ENCODE data around the gene FRAT2.
"Not testable (repeated sequence)": the region's sequence is repeated elsewhere in the genome, so short reads cannot be mapped to it uniquely, and the experiment has no call there.

Gene FRAT2

GRCh38 chr10:97356918-97357317, 22.4 kb upstream of the FRAT2 start:
- in situ Hi-C loops (cut with HindIII; ENCODE audit: low sequenced_read_pairs) = no loop called here

- in situ Hi-C loops (cut with HindIII; ENCODE audit: low sequenced_read_pairs) = no loop called here
These were observed 21.9 kb upstream of the FRAT2 start for GRCh38 chr10:97356318-97356914.

DNA sequence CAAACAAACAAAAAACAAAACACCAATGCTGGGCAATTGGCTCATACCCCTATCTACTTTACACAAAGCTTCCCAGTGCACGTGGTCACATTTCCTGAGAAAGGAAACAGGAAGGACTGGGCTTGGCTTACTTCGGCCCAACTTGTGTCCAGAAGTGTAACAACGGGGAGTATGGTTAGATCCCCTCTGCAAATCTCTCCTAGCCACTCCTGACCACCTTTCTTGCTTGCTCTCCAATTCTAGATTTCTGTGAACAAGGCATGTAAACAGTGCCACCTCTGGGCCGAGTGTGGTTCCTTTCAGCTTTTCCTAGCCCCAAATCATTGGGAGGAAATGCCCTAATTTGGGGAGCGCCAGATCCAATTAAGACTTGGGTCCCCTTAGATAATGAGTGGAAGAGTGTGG, 21.0 kb upstream of the FRAT2 start:
- in situ Hi-C loops (cut with HindIII; ENCODE audit: low sequenced_read_pairs) = no loop called here

- in situ Hi-C loops (cut with HindIII; ENCODE audit: low sequenced_read_pairs) = no loop called here
These were observed 19.4 kb upstream of the FRAT2 start for GRCh38 chr10:97353945-97354344.

DNA sequence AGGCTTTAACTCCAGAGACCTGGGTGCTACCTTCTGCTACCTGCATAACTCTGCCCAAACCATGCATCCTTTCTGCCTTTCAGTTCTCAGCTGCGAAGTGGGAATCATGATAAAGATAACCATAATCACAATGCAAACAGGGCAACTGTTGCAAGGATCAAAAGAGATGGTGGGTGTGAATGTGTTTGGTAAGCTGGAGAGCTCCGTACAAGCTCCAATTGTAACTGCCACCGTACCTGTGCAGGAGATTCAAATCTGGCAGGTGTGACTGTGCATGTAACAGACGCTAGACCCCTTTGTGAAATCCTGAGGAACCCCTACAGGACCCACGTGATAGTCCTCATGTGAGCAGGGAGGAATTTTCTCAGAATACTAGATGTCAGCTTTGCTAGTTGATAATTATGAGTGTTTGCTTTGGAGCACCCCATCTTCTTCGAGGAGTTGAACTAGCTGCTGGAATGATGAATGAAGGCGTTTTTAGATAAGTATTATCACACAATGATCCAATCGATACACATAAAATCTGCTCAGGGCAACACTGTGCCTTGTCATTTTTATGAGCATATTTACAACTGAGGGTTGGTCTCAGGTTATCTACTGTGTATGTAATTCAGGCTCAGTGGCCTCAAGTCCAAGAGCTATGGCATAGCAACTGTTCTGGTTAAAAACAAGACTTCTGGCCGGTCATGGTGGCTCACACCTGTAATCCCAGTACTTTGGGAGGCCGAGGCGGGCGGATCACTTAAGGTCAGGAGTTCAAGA, 15.4 kb upstream of the FRAT2 start:
- in situ Hi-C loops (cut with HindIII; ENCODE audit: low sequenced_read_pairs) = no loop called here

DNA sequence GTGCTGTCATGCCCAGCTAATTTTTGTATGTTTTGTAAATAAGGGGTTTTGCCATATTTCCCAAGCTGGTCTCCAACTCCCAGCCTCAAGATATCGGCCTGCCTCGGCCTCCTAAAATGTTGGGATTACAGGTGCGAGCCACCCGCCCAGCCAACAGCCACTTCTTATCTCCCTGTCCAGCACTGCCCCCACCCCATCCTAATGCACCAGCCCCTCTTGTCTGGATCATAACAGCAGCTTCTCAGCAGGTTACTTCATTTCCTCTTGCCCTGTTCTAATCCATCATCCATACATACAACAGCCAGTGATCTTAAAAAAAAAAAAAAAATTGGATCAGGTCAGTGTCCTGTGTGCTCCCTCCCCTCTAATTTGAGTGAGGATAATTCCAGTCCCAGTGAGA, 12.8 kb upstream of the FRAT2 start:
- in situ Hi-C loops (cut with HindIII; ENCODE audit: low sequenced_read_pairs) = no loop called here

DNA sequence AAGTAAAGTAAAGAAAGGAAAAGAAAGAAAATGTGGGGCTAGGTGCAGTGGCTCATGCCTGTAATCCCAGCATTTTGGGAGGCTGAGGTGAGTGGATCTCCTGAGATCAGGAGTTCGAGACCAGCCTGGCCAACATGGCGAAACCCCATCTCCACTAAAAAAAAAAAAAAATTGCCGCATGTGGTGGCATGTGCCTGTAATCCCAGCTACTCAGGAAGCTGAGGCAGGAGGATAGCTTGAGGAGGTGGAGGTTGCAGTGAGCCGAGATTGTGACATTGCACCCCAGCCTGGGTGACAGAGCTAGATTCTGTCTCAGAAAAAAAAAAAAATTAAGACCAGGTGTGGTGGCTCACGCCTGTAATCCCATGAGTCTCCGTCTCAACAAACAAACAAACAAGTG, 9.1 kb upstream of the FRAT2 start:
- in situ Hi-C loops (cut with HindIII; ENCODE audit: low sequenced_read_pairs) = not testable (repeated sequence)

- in situ Hi-C loops (cut with HindIII; ENCODE audit: low sequenced_read_pairs) = no loop called here
These were observed 6.9 kb upstream of the FRAT2 start for GRCh38 chr10:97341416-97341815.

GRCh38 chr10:97338041-97338440, 3.5 kb upstream of the FRAT2 start:
- in situ Hi-C loops (cut with HindIII; ENCODE audit: low sequenced_read_pairs) = no loop called here

GRCh38 chr10:97336942-97337831, 2.7 kb upstream of the FRAT2 start:
- in situ Hi-C loops (cut with HindIII; ENCODE audit: low sequenced_read_pairs) = no loop called here

- in situ Hi-C loops (cut with HindIII; ENCODE audit: low sequenced_read_pairs) = no loop called here
These were observed 1.9 kb upstream of the FRAT2 start for GRCh38 chr10:97336446-97336845.

DNA sequence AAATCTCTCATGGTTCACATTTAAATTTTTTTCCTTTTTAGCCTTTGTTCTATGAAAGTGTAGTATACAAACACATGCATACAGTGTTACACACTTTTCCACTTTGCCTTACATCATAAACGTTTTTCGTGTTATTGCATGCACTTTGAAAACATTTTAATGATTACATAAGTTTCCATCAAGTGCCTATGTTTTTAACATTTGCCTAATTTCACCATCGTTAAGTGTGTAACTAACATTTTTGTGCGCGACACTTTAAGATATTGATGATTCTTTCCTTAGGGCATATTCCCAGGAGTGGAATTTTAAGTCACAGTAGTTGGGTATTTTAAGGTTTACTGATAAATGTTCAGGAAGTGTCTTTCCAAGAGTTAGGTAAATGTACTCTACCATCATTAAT, 1.5 kb upstream of the FRAT2 start:
- in situ Hi-C loops (cut with HindIII; ENCODE audit: low sequenced_read_pairs) = no loop called here

DNA sequence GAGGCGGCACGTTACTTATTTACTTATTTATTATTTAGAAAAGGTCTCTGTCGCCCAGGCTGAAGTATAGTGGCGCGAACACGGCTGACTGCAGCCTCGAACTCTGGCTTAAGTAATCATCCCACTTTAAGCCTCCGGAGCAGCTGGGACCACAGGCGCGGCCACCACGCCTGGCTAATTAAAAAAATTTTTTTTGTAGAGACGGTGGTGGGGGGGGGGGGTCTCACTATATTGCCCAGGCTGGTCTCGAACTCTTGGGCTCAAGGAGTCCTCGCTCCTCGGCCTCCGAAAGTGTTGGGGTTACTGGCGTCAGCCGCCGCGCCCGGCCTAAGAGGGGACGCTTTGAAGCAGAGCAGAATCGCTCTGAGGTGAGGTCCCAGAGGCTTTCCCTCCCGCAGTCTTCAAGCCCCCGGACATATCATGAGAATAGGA, 675 bp upstream of the FRAT2 start:
- in situ Hi-C loops (cut with HindIII; ENCODE audit: low sequenced_read_pairs) = no loop called here

- in situ Hi-C loops (cut with HindIII; ENCODE audit: low sequenced_read_pairs) = no loop called here
These were observed 744 bp downstream of the FRAT2 start for GRCh38 chr10:97333601-97334369.

GRCh38 chr10:97333351-97333600, 1.3 kb downstream of the FRAT2 start:
- in situ Hi-C loops (cut with HindIII; ENCODE audit: low sequenced_read_pairs) = no loop called here

DNA sequence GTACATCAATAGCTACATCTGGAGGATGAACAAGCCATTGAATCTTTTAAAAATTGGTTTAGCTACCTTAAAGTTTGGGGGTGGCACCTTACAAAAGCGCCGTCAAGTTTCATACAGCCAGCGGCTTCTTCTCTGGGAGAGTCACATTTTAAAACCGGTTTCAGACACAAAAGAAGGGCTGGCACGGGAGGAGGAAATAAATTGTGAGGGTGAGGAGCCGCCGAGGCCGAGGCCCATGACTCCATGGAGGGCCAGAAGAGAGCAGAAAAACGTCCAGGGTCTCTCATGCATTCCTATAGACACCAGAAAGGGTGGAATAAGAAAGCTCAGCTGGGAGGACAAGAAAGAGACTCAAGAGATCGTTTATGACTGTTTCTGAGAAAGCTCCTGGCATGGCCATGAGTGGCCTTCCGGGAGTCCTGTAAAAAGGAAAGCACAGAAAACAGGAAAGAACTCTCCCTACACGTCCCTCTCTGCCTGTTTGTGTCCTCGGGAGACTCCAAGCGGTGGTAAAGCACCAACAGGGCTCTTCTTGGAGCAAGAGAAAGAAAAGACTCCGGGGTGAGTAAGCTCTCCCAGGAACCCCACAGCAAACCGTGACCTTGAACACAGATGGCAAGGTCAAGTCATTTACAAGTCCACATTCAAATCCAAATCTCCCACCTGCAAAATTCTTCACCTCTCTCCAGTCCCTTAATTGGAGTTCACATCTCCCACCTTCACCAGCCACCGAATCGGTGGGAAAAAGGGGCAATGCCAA, 1.8 kb downstream of the FRAT2 start:
- in situ Hi-C loops (cut with HindIII; ENCODE audit: low sequenced_read_pairs) = no loop called here

GRCh38 chr10:97331153-97331703, 3.3 kb downstream of the FRAT2 start:
- in situ Hi-C loops (cut with HindIII; ENCODE audit: low sequenced_read_pairs) = no loop called here

DNA sequence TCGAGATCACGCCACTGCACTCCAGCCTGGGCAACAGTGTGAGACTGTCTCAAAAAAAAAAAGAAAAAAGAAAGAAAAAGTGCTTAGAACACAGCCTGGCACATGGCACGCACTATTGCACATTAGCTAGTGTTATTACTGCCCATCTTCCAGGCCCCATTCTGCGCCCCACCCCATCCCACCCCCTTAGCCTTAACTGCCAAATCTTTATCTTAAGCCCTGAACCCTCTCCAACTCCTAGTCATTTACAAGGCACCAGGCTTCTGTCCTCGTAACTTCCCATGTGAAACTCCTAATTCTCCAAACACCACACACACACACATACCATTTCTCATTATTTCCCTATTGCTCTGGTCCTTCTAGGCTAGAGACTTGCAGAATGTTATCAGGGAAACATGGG, 4.8 kb downstream of the FRAT2 start:
- in situ Hi-C loops (cut with HindIII; ENCODE audit: low sequenced_read_pairs) = no loop called here

DNA sequence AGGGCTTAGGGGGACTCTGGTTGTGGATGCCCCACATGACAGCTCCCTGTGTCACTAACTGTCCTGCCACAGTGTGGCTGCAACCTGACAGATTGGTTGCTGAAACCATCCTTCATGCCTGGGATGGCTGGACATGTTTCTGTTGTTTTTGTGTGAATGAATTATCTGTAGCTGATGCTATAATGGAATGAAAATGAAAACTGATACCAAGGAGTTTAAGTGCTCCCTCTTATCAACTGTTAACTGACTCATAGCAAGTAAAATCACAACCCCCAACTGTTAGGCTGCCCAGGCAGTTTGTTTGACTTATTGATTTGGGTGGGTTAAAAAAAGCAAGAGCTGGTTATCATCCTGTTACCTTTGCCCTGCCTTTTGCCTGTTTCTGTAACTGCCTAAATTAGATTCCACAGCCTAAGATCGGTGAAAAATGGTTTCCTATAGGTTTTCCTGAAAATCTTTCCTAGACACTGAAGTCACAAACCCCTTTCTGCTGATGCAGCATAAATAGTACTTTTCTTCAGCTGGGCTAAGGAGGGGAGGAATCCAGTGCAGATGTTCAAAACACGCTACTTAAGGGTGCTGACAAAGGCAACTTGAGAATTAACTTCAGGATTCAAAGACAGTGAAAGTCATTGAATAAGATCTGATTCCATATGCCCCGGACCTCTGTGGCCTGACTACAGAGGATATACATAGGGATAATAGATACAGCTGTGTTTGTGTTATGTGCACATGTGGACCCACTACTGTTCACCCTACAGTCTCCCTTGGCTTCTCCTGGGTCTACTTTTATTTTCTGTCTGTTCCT, 5.7 kb downstream of the FRAT2 start:
- in situ Hi-C loops (cut with HindIII; ENCODE audit: low sequenced_read_pairs) = no loop called here
